ENCODE results near the gene CERK.
"Not testable (repeated sequence)": the region's sequence is repeated elsewhere in the genome, so short reads cannot be mapped to it uniquely, and the experiment has no call there.

The CERK gene

DNA sequence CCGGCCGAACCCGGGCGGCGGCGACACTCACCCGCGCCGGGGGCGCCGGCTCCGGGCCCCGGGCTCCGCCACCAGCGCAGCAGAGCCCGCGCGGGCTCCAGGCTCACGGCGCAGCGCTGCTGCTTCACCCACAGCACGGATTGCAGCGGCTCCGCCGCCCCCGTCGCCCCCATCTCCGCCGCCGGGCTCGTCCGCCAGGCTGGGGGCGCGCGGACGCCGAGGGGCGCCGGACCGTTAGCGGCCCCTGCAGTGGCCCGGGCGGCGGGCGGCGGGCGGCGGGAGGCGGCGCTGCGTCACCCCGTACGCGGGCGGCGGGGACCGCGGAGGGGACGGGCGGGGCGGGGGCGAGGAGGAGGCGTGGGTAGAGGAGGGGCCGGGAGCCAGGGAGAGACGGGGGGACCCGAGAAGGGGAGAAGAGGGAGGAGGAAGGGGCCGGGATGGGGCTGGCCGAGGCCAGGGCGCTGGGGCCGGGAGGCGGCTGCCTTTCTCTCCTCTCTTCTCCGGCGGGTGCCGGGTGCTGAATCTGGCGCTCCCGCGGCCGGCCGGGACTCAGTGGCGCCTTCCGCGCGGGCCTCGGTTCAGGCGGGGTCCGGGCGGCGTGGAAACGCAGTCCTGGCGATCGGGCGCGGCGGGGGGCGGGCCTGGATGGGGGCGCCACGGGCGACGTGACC is at the start of gene CERK:
TSS of gene CERK (minus strand) at position 277 of the 671 bp plus-strand sequence. CDS start at position 173, 104 bp downstream.
- peak; percentile 33 to 46 for DNase-seq (ENCODE audit: low read depth in 2 of 2)

DNA sequence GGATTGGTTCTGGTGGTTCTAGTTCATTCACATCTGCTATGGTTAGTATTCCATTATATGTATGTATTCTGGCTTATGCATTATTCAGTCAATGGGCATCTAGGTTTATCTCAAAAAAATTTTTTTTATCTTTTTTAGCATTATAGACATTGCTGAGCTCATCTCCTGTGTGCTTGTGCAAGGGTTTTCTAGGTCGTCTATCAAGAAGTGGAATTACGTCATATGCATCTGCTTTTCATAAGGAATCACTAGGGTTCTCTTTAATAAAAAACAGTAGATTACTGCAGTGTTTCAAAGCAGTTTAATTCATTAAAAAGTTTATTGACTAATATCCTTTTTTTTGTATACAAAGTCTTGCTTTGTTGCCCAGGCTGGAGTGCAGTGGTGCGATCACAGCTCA is 45.7 kb upstream of the CERK start:
- no peak for DNase-seq (ENCODE audit: low read depth in 2 of 2)

GRCh38 chr22:46782200-46782599 is 44.1 kb upstream of the CERK start:
- DNase-seq (ENCODE audit: low read depth in 2 of 2) = not testable (repeated sequence)

DNA sequence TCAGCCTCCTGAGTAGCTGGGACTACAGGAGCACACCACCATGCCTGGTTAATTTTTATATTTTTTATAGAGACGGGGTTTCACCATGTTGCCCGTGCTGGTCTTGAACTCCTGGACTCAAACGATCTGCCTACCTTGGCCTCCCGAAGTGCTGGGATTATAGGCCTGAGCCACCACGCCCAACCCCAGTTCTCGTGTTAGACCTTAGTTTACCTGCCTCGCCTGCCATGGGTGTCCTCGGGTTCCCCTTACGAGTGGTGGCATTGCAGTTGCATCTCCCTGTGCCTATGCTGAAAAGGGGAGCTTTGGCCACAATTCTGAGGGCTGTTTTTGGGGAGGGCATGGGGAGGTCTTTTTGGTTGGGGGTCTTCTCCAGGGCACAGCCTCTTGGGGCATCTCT is 43.2 kb upstream of the CERK start:
- DNase-seq (ENCODE audit: low read depth in 2 of 2) = no peak

DNA sequence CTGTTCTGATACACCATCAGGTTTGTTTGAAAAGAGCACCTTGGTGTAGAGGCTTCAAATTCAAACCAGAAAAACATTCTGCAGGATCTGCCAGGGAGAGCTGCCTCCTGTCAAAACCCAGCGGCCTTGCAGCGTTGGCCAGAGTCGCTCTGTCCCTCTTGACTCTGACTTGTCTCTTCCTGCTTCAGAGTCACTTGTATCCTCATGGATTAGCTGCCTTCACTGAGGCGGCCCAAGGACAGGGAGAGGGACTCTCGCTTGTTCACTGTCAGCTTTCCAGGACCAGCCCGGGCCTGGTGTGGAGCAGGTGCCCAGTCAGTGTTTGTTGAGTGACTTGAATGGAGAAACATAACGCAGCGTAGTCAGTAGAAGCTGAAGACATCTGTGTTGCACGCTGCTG is 42.4 kb upstream of the CERK start:
- no peak for DNase-seq (ENCODE audit: low read depth in 2 of 2)

DNA sequence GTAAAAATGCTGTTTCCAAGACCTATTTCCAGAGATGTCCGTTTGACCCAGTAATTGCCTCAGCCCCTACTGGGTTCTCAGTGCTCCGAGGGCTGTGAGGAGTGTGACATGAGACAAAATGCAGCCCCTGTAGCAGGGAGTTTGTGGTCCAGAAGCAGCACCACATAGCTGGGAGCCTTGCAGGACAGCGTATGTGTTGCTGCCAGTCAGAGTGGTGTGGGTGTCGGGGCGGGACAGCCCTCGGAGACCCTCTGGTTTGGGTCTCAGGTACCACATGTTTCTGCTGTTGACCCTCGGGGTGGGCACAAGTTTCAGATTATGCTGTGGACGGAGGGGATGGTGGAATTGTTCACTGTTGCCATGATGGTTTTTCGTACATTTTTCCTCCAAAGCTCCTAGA is 41.6 kb upstream of the CERK start:
- no peak for DNase-seq (ENCODE audit: low read depth in 2 of 2)

- no peak for DNase-seq (ENCODE audit: low read depth in 2 of 2)
These were observed 41.0 kb upstream of the CERK start for GRCh38 chr22:46779023-46779422.

DNA sequence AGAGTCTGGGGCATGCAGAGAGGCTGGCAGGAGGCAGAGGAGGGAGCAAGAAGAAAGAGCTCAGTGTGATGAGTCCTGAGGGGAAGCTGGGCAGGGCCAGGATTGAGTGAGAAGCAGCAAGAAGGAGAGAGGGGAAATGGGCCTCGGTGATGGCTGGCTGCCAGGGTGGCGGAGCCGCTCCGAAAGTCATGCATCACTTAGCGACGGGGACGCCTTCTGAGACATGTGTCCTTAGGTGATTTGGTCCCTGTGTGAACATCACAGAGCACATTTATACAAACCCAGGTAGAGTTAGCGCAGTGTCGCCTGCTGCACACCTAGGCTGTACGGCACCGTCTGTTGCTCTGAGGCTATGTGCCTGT is 39.5 kb upstream of the CERK start:
- peak in 1 of 2 experiments; percentile 46 for DNase-seq (ENCODE audit: low read depth in 2 of 2)

DNA sequence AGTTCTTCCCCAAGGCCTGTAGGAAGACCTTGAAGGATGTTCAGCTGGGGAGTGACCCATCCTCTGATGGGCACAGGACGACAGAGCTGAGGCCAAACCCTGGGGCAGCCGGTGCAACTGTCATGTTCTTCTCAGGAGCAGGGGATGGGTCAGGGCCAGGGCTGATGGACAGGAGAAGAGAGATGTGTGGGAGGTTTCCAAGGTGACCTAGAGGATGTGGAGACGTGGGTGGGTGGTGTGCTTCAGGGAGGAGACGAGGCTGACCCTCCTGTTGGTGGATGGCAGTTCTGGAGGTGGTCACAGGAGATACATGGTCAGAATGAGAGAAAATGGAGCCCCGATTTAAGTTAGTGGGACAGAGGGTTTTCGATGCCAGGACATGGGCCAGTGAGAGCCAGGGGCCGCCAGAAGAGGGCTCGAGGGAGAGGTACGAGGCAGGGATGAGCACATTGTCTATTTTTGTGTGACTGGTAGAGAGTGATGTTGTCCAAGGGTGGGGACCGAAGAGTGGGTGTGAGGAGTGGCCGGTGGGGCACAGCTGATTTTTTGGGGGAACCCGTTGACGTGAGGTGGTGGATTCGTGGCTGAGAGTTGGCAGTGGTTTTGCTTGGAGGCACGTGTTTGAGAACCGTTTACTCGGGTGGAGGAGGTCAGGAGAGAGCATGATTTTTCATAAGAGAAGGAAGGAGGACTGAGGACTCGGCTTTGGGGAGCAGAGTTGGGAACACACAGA is 39.0 kb upstream of the CERK start:
- no peak for DNase-seq (ENCODE audit: low read depth in 2 of 2)

GRCh38 chr22:46775850-46776826 is 38.1 kb upstream of the CERK start:
- DNase-seq (ENCODE audit: low read depth in 2 of 2) = no peak

- no peak for DNase-seq (ENCODE audit: low read depth in 2 of 2)
These were observed 37.2 kb upstream of the CERK start for GRCh38 chr22:46774980-46775849.

- no peak for DNase-seq (ENCODE audit: low read depth in 2 of 2)
These were observed 36.4 kb upstream of the CERK start for GRCh38 chr22:46774253-46774979.

GRCh38 chr22:46773076-46773475 is 35.0 kb upstream of the CERK start:
- no peak for DNase-seq (ENCODE audit: low read depth in 2 of 2)

DNA sequence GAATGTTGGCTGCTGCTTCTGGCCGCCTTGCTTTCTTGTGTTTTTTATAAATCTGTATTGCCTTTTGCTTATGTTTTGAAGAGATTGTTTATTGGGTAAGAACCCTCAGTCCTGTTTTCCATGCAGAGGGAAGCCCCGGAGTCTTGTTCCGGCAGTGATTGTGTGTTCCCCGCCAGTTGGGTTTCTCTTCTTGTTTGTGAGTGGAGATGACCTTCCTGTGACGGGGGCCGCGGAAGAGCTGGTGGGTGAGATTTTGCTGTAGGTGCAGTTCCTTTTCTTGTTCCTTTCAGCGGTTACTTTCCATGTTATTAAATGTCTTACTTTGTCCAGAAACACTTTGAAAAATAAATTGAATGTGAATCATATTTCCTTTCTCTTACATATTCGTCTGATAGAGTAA is 32.7 kb upstream of the CERK start:
- DNase-seq (ENCODE audit: low read depth in 2 of 2) = no peak

DNA sequence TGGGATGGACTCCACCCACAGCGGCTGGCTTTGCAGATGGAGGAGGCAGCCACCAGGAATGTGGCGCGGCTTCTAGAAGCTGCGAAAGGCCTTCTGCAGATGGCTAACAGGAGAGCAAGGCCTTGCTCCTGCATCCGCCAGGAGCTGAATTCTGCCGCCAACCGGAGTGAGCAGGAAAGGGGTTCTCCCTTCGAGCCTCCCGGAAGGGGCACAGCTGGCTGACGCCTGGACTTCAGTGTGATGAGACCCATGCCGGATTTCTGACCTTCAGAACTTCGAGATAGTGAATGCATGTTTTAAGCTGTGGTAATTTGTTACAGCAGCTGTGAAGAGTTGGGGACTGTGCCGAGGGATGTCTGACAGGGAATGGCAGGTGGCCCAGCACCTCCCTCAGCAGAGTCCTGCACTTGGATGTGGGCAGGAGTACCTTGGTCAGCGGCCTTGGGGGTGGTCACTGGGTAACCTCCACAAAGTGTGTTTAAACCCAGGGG is 32.1 kb upstream of the CERK start:
- DNase-seq (ENCODE audit: low read depth in 2 of 2) = no peak

GRCh38 chr22:46769706-46770105 is 31.7 kb upstream of the CERK start:
- DNase-seq (ENCODE audit: low read depth in 2 of 2) = no peak

- no peak for DNase-seq (ENCODE audit: low read depth in 2 of 2)
These were observed 31.2 kb upstream of the CERK start for GRCh38 chr22:46769191-46769675.

DNA sequence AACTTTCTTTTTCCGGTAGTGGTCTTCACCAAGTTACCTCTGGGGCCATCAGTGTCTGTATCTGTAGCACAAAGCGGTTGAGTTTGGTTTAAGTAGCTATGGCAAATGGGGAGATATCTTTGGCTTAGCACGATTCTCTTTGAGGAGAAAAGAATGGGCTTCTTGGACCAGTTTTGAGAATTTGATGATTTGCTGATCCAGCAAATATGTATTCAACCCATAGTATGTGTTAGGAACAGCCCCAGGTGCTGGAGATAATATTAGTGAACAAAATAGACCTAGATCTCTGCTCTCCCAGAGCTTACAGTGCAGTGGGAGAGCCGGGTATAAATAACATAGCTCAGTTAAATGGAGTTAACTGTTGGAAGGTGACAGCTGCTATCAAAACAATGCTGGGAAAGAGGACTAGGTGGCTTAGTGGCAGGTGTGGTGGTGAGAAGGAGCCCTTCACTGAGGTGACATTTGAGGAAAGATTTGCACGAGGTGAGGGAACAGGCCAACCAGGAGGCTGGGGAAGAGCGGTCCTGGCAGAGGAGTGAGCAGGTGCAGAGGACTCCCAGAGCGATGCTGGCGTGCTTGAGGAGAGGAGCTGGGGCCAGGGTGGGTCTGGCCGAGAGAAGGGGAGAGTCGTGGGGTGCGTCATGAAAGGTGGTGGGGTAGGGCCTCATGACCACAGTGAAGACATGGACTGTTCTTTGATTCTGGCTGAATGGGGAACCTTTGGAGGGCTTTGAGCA is 29.4 kb upstream of the CERK start:
- no peak for DNase-seq (ENCODE audit: low read depth in 2 of 2)

DNA sequence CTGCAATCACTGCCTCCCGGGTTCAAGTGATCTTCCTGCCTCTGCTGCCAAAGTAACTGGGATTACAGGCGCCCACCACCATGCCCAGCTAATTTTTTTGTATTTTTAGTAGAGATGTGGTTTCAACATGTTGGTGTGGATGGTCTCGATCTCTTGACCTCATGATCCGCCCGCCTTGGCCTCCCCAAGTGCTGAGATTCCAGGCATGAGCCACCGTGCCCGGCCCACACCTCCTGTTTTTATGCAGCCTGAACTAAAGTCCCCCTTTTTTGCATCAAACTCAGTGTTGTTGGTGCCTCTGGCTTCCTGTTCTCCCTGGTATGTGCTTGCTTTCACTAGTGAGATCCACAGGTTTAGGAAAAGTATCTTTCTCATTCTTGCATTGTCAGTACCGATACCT is 28.6 kb upstream of the CERK start:
- no peak for DNase-seq (ENCODE audit: low read depth in 2 of 2)
